HepG2 (cell line): ENCODE data around the gene KRT77. TPM values are rescaled to one million over a fixed set of nuclear protein-coding genes. Genes with fewer than 3 reads are reported as not detected.

Experiments used
- ATAC-seq: fragments of 200-7000 bp; cut with Tn5 transposase; 3 replicates; pipeline ENCODE4 v1.9.1; 2020; ENCODE audit warnings: mild to moderate bottlenecking, moderate library complexity
- BruUV-seq: library from RNA; stranded (reverse); fragments of 400-500 nt; replicated peaks from 2 replicates; lab custom pipeline; 2021; lab: Mats Ljungman, UMichigan
- CTCF ChIA-PET: fragments of 300-600 bp; formaldehyde crosslinking; extraction: SDS; loops from one replicate; lab custom pipeline; 2021; ENCODE audit warnings: low total read pairs, inconsistent platforms, low intra/inter-chr PET ratio; lab: Yijun Ruan, JAX
- POLR2A ChIA-PET: fragments of 350-600 bp; sonication (Branson Sonifier 250); formaldehyde crosslinking; loops from one replicate; lab custom pipeline; 2020; ENCODE audit warnings: antibody characterized with exemption, inconsistent platforms; lab: Yijun Ruan, JAX
- DNase-seq: peaks from one replicate; pipeline ENCODE4 v3.0.0-alpha.2; 2015; ENCODE audit warnings: low spot score
- FAIRE-seq: peaks from 3 replicates; lab custom pipeline; 2011; peaks lifted over from hg19 to GRCh38; lab: Jason Lieb, UNC
- H2AFZ ChIP-seq: one replicate; pipeline ENCODE4 v1.6.1; 2011; ENCODE audit warnings: low read length, inconsistent platforms
- H3K27ac ChIP-seq: fragments of 300-600 bp; 3 replicates; pipeline ENCODE4 v1.8.0; 2011; ENCODE audit warnings: mixed run types, mild to moderate bottlenecking, mixed read lengths, low read length, inconsistent platforms; ENCODE audit not compliant: insufficient read depth; ENCODE audit errors: extremely low read length
- H3K27me3 ChIP-seq, 2 experiments: fragments of 200-600 bp in 1 of 2; 2 replicates in 1 of 2; 3 replicates in 1 of 2; pipeline versions ENCODE4 v1.6.0 to v1.8.0; 2011; ENCODE audit warnings: low read length in 2 of 2, mild to moderate bottlenecking in 2 of 2, moderate library complexity in 2 of 2, inconsistent platforms in 1 of 2; ENCODE audit not compliant: insufficient read depth in 2 of 2, control insufficient read depth in 1 of 2
- H3K36me3 ChIP-seq, 2 experiments: fragments of 200-600 bp in 1 of 2; replicated peaks in 1 of 2; 2 replicates in 1 of 2; 3 replicates in 1 of 2; pipeline versions ENCODE4 v1.5.1 to v1.8.0; 2011; ENCODE audit warnings: low read length in 2 of 2, inconsistent platforms in 1 of 2; ENCODE audit not compliant: insufficient read depth in 2 of 2, control insufficient read depth in 1 of 2
- H3K4me1 ChIP-seq: 2 replicates; pipeline ENCODE4 v1.5.1; 2012; ENCODE audit warnings: low read length, inconsistent platforms; ENCODE audit not compliant: insufficient read depth
- H3K4me2 ChIP-seq: 2 replicates; pipeline ENCODE4 v1.6.0; 2011; ENCODE audit warnings: low read depth, low read length, inconsistent platforms
- H3K4me3 ChIP-seq, 3 experiments: fragments of 200-600 bp in 1 of 3; sonication (generic), shearing (Covaris generic) in 1 of 3; replicated peaks in 1 of 3; 2 replicates each; pipeline ENCODE4 v1.5.1; 2011 to 2016; ENCODE audit warnings: low read length in 3 of 3, inconsistent platforms in 2 of 3, low read depth in 2 of 3, mild to moderate bottlenecking in 2 of 3, control low read depth in 1 of 3, mixed read lengths in 1 of 3; ENCODE audit not compliant: insufficient read depth in 1 of 3
- H3K79me2 ChIP-seq: one replicate; pipeline ENCODE4 v1.6.1; 2011; ENCODE audit warnings: low read length, inconsistent platforms; ENCODE audit not compliant: insufficient read depth
- H3K9ac ChIP-seq: 2 replicates; pipeline ENCODE4 v1.6.0; 2011; ENCODE audit warnings: mild to moderate bottlenecking, low read depth, low read length, inconsistent platforms; ENCODE audit not compliant: insufficient read depth
- H3K9me3 ChIP-seq: 2 replicates; pipeline ENCODE4 v1.5.1; 2012; ENCODE audit warnings: mild to moderate bottlenecking, low read length
- H4K20me1 ChIP-seq: 2 replicates; pipeline ENCODE4 v1.6.0; 2011; ENCODE audit warnings: inconsistent platforms, mild to moderate bottlenecking, low read length, moderate library complexity; ENCODE audit not compliant: insufficient read depth
- AGO1 ChIP-seq: fragments of 200-400 bp; formaldehyde crosslinking; IDR thresholded peaks from 2 replicates; pipeline ENCODE4 v1.6.1; 2017; ENCODE audit warnings: mild to moderate bottlenecking, low read depth, low read length, moderate library complexity; ENCODE audit not compliant: poor library complexity, severe bottlenecking
- ASH2L ChIP-seq: fragments of 300-600, 200-600 bp; sonication (generic); IDR thresholded peaks from 2 replicates; pipeline ENCODE4 v1.7.0; 2017; ENCODE audit warnings: low read depth, mild to moderate bottlenecking, moderate library complexity, mixed read lengths, low read length; ENCODE audit not compliant: insufficient read length
- BRF2 ChIP-seq: sonication (generic); formaldehyde crosslinking; IDR thresholded peaks from 2 replicates; pipeline ENCODE4 v1.8.1; 2022; ENCODE audit warnings: mild to moderate bottlenecking, missing genetic modification reagents
- CBFB ChIP-seq: sonication (generic); formaldehyde crosslinking; IDR thresholded peaks from 2 replicates; pipeline ENCODE4 v1.4.0; 2020; ENCODE audit warnings: missing genetic modification reagents
- CEBPZ ChIP-seq: IDR thresholded peaks from 2 replicates; pipeline ENCODE4 v1.6.1; 2012; ENCODE audit warnings: low read length, improper control_type of control experiment
- GZF1 ChIP-seq: sonication (generic); formaldehyde crosslinking; IDR thresholded peaks from 2 replicates; pipeline ENCODE4 v1.5.1; 2020; ENCODE audit warnings: mild to moderate bottlenecking, missing genetic modification reagents
- IKZF4 ChIP-seq: sonication (generic); formaldehyde crosslinking; IDR thresholded peaks from 2 replicates; pipeline ENCODE4 v1.5.1; 2020; ENCODE audit warnings: borderline replicate concordance, mild to moderate bottlenecking, low read depth, missing genetic modification reagents; ENCODE audit errors: not compliant biosample characterization
- YEATS2 ChIP-seq: sonication (generic); formaldehyde crosslinking; IDR thresholded peaks from 2 replicates; pipeline ENCODE4 v1.4.0; 2020; ENCODE audit warnings: missing genetic modification reagents, borderline replicate concordance
- YY1 ChIP-seq: IDR thresholded peaks from 2 replicates; pipeline ENCODE4 v1.6.1; 2011; ENCODE audit warnings: low read length, low read depth, moderate library complexity, mild to moderate bottlenecking; ENCODE audit not compliant: insufficient read depth, insufficient replicate concordance
- ZNF3 ChIP-seq: IDR thresholded peaks from 2 replicates; pipeline ENCODE4 v1.7.0; 2017; ENCODE audit warnings: inconsistent platforms
- ZNF362 ChIP-seq: sonication (generic); formaldehyde crosslinking; IDR thresholded peaks from 2 replicates; pipeline ENCODE4 v1.4.0; 2020; ENCODE audit warnings: missing genetic modification reagents, mild to moderate bottlenecking, borderline replicate concordance
- ZNF543 ChIP-seq: sonication (generic); formaldehyde crosslinking; IDR thresholded peaks from 2 replicates; pipeline ENCODE4 v1.4.0; 2020; ENCODE audit warnings: mild to moderate bottlenecking, missing genetic modification reagents
- ZNF570 ChIP-seq: sonication (generic); formaldehyde crosslinking; IDR thresholded peaks from 2 replicates; pipeline ENCODE4 v1.4.0; 2020; ENCODE audit warnings: mild to moderate bottlenecking, missing genetic modification reagents, borderline replicate concordance
- ZNF629 ChIP-seq: sonication (generic); formaldehyde crosslinking; conservative IDR thresholded peaks from 2 replicates; pipeline ENCODE4 v1.5.0; 2020; ENCODE audit warnings: missing genetic modification reagents
- in situ Hi-C: cut with HindIII; loops from 2 replicates; pipeline ENCODE4 v1.10.0; 2017; ENCODE audit warnings: low pct_unique_long_range_greater_than_20kb; ENCODE audit not compliant: extremely low pct_ligation_motif_present
- intact Hi-C: fragments of 100-400 bp; cut with micrococcal nuclease; formaldehyde crosslinking; loops from one replicate; pipeline ENCODE4 v1.10.0; 2022; ENCODE audit not compliant: unreplicated experiment
- polyA plus RNA-seq, 8 experiments: library from polyadenylated mRNA; depleted of rRNA in 3 of 8; stranded (reverse) in 7 of 8; unstranded in 1 of 8; fragments of >200 nt; fragmentation: Illumina TruSeq in 4 of 8; extraction: Trizol in 4 of 8; gene quantifications; 2 replicates each; pipeline versions ENCODE4 v1.2.1 to v1.2.3, GENCODE V29; 2011 to 2016; ENCODE audit warnings: low read depth in 4 of 8, missing spikeins in 1 of 8, mixed read lengths in 1 of 8; ENCODE audit not compliant: insufficient read depth in 1 of 8
- total RNA-seq, 5 experiments: library from RNA; depleted of rRNA; stranded (reverse); fragments of >200 nt; fragmentation: Illumina TruSeq; extraction: Trizol; gene quantifications; 2 replicates each; pipeline ENCODE4 v1.2.3, GENCODE V29; 2016; ENCODE audit warnings: low read depth in 1 of 5

The KRT77 gene
- total and polyA plus RNA-seq, 2 of the 13 experiments (the other 11 are each of a cell fraction or from before 2014, with no cell fraction given), result not detected

- Histone ChIP-seq H4K20me1 (no peaks in the 10 kb centered on the region), H3K4me1 (no peaks in the 10 kb centered on the region), H3K9me3 (no peaks in the 10 kb centered on the region), H3K9ac (no peak overlapping the region), H3K36me3 (no peaks in the 10 kb centered on the region), H3K4me2 (no peak overlapping the region), H3K79me2 (no peaks in the 10 kb centered on the region), H3K27ac (no peak overlapping the region), H3K4me3 (no peak overlapping the region), H2AFZ (no peak overlapping the region), H3K27me3 (peaks cover 6 to 56% of the 10 kb centered on the region in 2 experiments; a peak in 3 of 5 replicates)
- in situ Hi-C loops, result loop anchor here (25.0 kb wide), 1 partner anchor 298 kb away; no protein-coding TSS in a partner anchor
- no peak for DNase-seq
- intact Hi-C loops, result no loop called here
- ATAC-seq, result no peak
- POLR2A ChIA-PET, result no interaction called here
- FAIRE-seq, result no peak
- CTCF ChIA-PET, result no interaction called here
- BruUV-seq, result no TSS peak
- TF ChIP-seq ZNF543 (CRISPR knock-in tag) (no peak), AGO1 (no peak), ZNF3 (CRISPR knock-in tag) (no peak), ZNF629 (CRISPR knock-in tag) (no peak), ZNF570 (CRISPR knock-in tag) (no peak), ASH2L (no peak), ZNF362 (no peak), BRF2 (CRISPR knock-in tag) (no peak), CBFB (CRISPR knock-in tag) (no peak), IKZF4 (CRISPR knock-in tag) (no peak), CEBPZ (no peak), YEATS2 (no peak), YY1 (no peak), GZF1 (CRISPR knock-in tag) (no peak)
Observed at GRCh38 chr12:52689239-52689638, 14.1 kb downstream of the KRT77 start.
